SU-DHL-6 (cell line): ENCODE measurements around the gene ADCY2.

Source experiments
- CTCF ChIP-seq: fragments of 200-600 bp; sonication (generic); IDR thresholded peaks from one replicate; pipeline ENCODE4 v1.5.1; 2017; ENCODE audit warnings: antibody characterized with exemption, mild to moderate bottlenecking, low read length, moderate library complexity; ENCODE audit not compliant: insufficient read depth, poor library complexity, severe bottlenecking
- EZH2phosphoT487 ChIP-seq: fragments of 200-600 bp; sonication (generic), shearing (Covaris generic); conservative IDR thresholded peaks from 2 replicates; pipeline ENCODE4 v1.6.1; 2018; ENCODE audit warnings: mild to moderate bottlenecking, antibody characterized with exemption, low read length, moderate library complexity, mixed read lengths

- TF ChIP-seq CTCF (no peak), EZH2phosphoT487 (no peak)
Measured at GRCh38 chr5:7361593-7361992, 34.3 kb upstream of the ADCY2 start.
